HG03280 (cell line): ENCODE results near the gene HSF2BP.
A peak's percentile ranks its signal among the peaks of the same experiment; 100 is the strongest.
"Not testable (repeated sequence)": the region's sequence is repeated elsewhere in the genome, so short reads cannot be mapped to it uniquely, and the experiment has no call there.

ENCODE experiments used
- ATAC-seq: cut with Tn5 transposase; IDR thresholded peaks from one replicate; pipeline ENCODE4 v1.9.1; 2021; ENCODE audit warnings: mild to moderate bottlenecking, moderate library complexity; ENCODE audit not compliant: unreplicated experiment

HSF2BP gene

DNA sequence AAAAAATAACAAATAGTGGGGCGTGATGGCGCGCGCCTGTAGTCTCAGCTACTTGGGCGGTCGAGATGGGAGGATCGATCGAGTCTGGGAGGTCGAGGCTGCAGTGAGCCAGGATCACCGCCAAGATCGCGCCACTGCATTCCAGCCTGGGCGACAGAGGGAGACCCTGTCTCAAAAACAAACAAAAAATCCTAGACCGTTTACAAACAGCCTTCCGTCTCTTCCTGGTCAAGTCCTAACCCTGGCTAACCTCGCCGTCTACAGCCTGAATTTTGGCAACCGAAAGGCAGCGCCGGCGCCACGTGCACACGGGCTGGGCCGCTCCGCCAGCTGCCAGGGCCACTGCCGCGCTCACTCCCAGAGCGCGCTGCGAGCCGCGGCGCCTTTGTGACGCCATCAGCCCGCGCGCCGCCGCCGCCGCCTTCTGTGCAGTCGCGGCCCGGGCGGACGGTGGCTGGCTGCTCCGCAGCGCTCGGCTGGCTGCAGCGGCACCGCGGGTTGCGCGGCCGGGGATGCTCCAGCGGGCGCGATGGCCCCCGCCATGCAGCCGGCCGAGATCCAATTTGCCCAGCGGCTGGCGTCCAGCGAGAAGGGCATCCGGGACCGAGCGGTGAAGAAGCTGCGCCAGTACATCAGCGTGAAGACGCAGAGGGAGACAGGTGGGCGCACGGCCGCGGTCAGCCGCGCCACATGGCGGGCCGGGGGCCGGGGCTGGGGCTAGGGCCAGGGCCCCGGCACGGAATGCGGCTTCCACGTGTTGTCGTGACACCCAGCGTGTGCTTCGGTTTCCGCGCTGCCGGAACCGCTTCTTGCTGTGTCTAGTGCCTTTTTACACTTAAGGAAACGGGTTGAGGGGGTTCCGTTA, at the start of gene HSF2BP, which contains the start of gene RRP1B:
Gene HSF2BP, minus strand, starts transcription at position 353 of the 865 bp plus-strand sequence. CDS start 1,392 bp downstream, outside the sequence.
Gene RRP1B, plus strand, starts transcription at position 425 of the 865 bp plus-strand sequence. Its CDS starts 105 bp downstream, at position 530.
- peak; percentile 77 for ATAC-seq

GRCh38 chr21:43708745-43709381, 49.6 kb upstream of the HSF2BP start:
- no peak for ATAC-seq

DNA sequence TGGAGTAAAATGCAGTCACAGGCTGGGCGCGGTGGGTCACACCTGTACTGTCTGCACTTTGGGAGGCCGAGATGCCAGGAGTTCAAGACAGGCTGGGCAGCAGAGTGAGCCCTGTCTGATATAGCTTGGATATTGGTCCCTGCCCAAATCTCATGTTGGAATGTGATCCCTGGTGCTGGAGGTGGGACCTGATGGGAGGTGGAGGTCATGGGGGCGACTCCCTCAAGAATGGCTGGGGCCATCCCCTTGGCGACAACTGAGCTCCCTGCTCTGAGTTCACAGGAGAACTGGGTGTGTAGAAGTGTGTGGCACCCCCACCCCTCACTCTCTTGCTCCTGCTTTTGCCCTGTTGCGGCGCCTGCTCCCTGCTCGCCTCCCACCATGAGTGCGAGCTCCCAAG, 48.2 kb upstream of the HSF2BP start:
- no peak for ATAC-seq

GRCh38 chr21:43703035-43703880, 44.0 kb upstream of the HSF2BP start:
- ATAC-seq = no peak

- no peak for ATAC-seq
Measured at GRCh38 chr21:43702785-43703034, 43.4 kb upstream of the HSF2BP start.

GRCh38 chr21:43701936-43702784, 42.9 kb upstream of the HSF2BP start:
- ATAC-seq = no peak

DNA sequence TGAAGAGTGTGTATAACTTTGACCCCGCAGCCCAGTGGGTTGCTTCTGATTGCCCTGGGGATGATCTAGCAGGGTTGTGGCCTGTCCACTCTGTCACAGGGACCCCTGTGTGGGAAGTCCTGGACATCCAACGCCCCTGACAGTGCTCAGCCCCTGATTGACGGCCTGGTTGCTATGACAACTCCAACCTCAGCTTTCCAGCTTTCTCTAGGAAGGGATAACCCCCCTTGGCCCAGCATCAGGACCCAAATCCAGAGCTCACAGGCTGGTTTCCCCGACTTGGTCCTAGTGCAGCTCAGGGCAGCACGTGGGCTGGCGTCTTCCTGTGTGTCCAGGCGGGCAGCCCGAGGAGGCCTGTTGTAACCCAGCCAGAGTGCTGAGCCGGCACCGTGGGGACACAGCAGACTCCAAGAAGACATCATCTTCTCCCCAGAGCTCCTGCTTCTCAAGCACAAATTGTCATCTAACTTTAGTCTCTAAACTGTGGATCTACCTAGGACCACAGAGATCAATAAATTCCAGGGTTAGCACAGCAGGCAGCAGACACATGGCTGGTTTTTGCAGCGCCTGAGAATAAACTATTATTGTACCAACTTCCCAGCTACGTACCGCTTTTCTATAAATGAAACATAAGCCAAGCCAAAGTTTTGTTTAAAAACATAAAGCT, 40.8 kb upstream of the HSF2BP start:
- ATAC-seq = no peak

GRCh38 chr21:43699492-43699777, 40.1 kb upstream of the HSF2BP start:
- not testable (repeated sequence) for ATAC-seq

GRCh38 chr21:43697758-43698643, 38.7 kb upstream of the HSF2BP start:
- no peak for ATAC-seq

GRCh38 chr21:43696214-43696613, 36.9 kb upstream of the HSF2BP start:
- no peak for ATAC-seq

GRCh38 chr21:43694437-43695079, 35.3 kb upstream of the HSF2BP start:
- no peak for ATAC-seq

- ATAC-seq = no peak
Measured at GRCh38 chr21:43693981-43694380, 34.7 kb upstream of the HSF2BP start.

DNA sequence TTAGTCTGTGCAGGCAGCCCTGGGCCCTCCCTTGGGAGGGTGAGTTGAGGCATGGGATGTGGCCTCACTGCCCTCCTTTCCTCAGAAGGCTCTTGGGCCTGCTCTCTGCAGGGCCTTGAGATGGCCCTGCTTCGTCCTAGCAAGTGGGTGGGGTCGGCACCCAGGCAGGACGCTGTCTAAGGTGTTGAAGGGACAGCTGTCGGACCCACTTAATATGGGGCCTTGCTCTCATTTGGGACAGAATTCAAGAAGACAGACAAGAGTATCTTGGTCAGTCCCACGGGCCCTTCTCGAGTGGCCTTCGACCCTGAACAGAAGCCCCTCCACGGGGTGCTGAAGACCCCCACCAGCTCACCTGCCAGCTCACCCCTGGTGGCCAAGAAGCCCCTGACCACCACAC, 33.7 kb upstream of the HSF2BP start:
- ATAC-seq = no peak

GRCh38 chr21:43691801-43692200, 32.5 kb upstream of the HSF2BP start:
- no peak for ATAC-seq

DNA sequence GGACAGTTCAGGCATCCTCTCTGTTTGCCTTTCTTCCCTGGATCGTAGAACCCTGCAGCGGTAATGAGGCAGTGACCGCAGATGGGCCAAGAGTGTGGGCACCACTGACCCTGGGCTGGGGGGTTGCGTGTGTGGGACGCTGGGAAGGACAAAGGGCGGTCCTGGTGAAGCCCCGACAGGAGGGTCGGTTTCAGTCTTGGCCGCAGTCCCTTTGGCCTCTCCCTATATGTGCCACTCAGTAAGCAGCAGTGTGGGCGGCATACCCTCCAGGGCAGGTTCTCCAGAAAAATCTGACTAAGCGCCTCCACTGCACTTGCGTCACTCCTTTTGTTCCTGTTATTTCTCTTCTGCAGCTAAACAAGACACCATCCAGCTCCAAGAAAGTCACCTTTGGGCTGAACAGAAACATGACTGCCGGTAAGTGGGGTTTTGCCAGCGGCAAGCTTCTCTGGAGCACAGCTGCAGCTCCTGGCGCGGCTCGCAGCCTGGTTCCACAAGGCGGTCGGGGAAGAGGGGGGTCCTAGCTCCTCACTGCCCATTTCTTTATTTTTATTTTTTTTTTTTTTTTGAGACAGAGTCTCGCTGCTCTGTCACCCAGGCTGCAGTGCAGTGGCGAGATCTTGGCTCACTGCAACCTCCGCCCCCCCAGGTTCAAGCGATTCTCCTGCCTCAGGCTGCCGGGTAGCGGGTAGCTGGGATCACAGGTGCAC, 32.0 kb upstream of the HSF2BP start:
- no peak for ATAC-seq

- ATAC-seq = no peak
Measured at GRCh38 chr21:43690346-43690745, 31.1 kb upstream of the HSF2BP start.

DNA sequence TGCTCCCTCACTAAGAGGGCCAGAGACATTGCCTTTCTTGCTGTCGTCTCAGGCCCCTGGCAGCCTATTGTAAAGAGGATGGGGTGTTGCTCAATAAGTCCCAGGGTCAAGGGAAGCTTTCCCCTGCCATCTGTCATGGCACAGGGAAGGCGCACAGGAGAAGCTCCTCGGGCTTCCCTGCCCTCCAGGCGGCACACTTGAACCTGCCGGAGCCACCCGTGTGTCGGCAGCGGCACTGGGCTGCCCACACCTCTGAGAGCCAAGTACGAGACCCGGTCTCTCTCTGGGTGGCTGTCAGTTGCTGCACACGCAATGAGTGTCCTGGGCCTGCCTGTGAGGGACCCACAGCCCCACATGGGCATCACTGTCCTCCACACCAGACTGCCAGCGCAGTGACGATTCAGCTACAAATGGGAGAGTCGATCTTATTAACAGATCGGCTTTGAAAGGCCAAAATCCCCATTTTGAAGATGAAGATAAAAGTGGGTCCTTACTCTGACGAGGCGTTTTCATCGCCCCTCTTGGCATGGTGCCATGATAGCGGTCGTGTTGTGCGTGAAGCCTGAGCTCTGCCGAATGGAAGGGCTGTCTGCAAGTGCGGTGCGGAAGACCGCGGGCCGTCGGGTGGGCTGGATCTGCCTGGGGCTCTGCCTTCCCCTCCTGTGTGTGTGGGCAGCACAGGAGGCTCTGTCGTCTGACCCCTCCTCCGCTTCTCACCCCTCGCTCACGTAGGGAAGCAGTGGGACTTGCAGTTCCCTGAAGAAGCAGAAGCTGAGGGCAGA, 30.5 kb upstream of the HSF2BP start:
- ATAC-seq = no peak
